A673 (cell line): ENCODE results near the gene ZNF500. TPM values are rescaled to one million over a fixed set of nuclear protein-coding genes. Genes with fewer than 3 reads are reported as not detected.

Experiments
- BruUV-seq: library from RNA; stranded (reverse); fragments of 400-500 nt; replicated peaks from 2 replicates; lab custom pipeline; 2021; lab: Mats Ljungman, UMichigan
- CTCF ChIA-PET: fragments of 300-600 bp; sonication (Branson Sonifier 250); formaldehyde crosslinking; loops from one replicate; lab custom pipeline; 2022; ENCODE audit warnings: antibody characterized with exemption; lab: Charles Lee
- POLR2A ChIA-PET: fragments of 300-600 bp; sonication (Branson Sonifier 250); formaldehyde crosslinking; loops from one replicate; lab custom pipeline; 2022; ENCODE audit warnings: antibody characterized with exemption; ENCODE audit not compliant: low non-redundant PET; lab: Charles Lee
- DNase-seq: peaks from one replicate; pipeline ENCODE4 v3.0.0-alpha.2; 2015; ENCODE audit warnings: low spot score
- H3K27ac ChIP-seq: fragments of 200-600 bp; sonication (generic); 2 replicates; pipeline ENCODE4 v1.5.1; 2016; ENCODE audit warnings: mixed run types, low read depth, mild to moderate bottlenecking, mixed read lengths, antibody characterized with exemption, low read length; ENCODE audit not compliant: poor library complexity, severe bottlenecking
- H3K27me3 ChIP-seq: fragments of 200-600 bp; sonication (generic); replicated peaks from 2 replicates; pipeline ENCODE4 v1.6.1; 2017; ENCODE audit warnings: mixed run types, low read depth, mild to moderate bottlenecking, mixed read lengths, antibody characterized with exemption, low read length; ENCODE audit not compliant: insufficient read depth, poor library complexity
- H3K36me3 ChIP-seq: fragments of 200-600 bp; sonication (generic); 2 replicates; pipeline ENCODE4 v1.6.1; 2016; ENCODE audit warnings: mixed run types, mild to moderate bottlenecking, mixed read lengths, antibody characterized with exemption, low read length; ENCODE audit not compliant: insufficient read depth, poor library complexity, severe bottlenecking
- H3K4me1 ChIP-seq: fragments of 200-600 bp; sonication (generic); 2 replicates; pipeline ENCODE4 v1.6.1; 2017; ENCODE audit warnings: mixed run types, mild to moderate bottlenecking, mixed read lengths, antibody characterized with exemption, low read length; ENCODE audit not compliant: insufficient read depth, poor library complexity, severe bottlenecking
- H3K4me3 ChIP-seq: fragments of 200-600 bp; sonication (generic); 2 replicates; pipeline ENCODE4 v1.5.1; 2016; ENCODE audit warnings: low read depth, mixed run types, mild to moderate bottlenecking, mixed read lengths, low read length; ENCODE audit not compliant: poor library complexity, severe bottlenecking
- H3K9me3 ChIP-seq: fragments of 200-600 bp; sonication (generic); 2 replicates; pipeline ENCODE4 v1.6.1; 2016; ENCODE audit warnings: mixed run types, low read depth, mild to moderate bottlenecking, mixed read lengths, antibody characterized with exemption, low read length; ENCODE audit not compliant: poor library complexity, severe bottlenecking
- CTCF ChIP-seq: fragments of 300-800, 200-600 bp; sonication (generic); conservative IDR thresholded peaks from 2 replicates; pipeline ENCODE4 v1.5.1; 2017; ENCODE audit warnings: low read depth, mild to moderate bottlenecking, antibody characterized with exemption, low read length, moderate library complexity, mixed read lengths
- EZH2 ChIP-seq: fragments of 200-600 bp; sonication (generic); IDR thresholded peaks from 2 replicates; pipeline ENCODE4 v1.6.1; 2017; ENCODE audit warnings: borderline replicate concordance, low read depth, mild to moderate bottlenecking, mixed read lengths, antibody characterized with exemption, low read length; ENCODE audit not compliant: poor library complexity, severe bottlenecking
- intact Hi-C: fragments of 100-400 bp; cut with micrococcal nuclease; formaldehyde crosslinking; loops from one replicate; pipeline ENCODE4 v1.10.0; 2022; ENCODE audit not compliant: unreplicated experiment
- total RNA-seq: library from RNA; stranded (reverse); gene quantifications from 2 replicates; pipeline ENCODE4 v1.2.3, GENCODE V29; 2021

ZNF500 gene
- total RNA-seq, 1 experiment from 2014 or later = 16.8 TPM

- Histone ChIP-seq H3K4me3 (no peak overlapping the region), H3K27ac (no peak overlapping the region), H3K4me1 (no peaks in the 10 kb centered on the region), H3K9me3 (no peaks in the 10 kb centered on the region), H3K27me3 (no peaks in the 10 kb centered on the region), H3K36me3 (peaks cover 9% of the 10 kb centered on the region)
- no TSS peak for BruUV-seq
- TF ChIP-seq CTCF (no peak), EZH2 (no peak)
- ChIA-PET CTCF (no interaction called here), POLR2A (no interaction called here)
- intact Hi-C loops = no loop called here
- DNase-seq = no peak
These were observed 52.0 kb downstream of the ZNF500 start for GRCh38 chr16:4714996-4715395.

- H3K9me3 ChIP-seq = no peaks in the 10 kb centered on the region
- CTCF ChIA-PET = no interaction called here
- H3K27me3 ChIP-seq = no peaks in the 10 kb centered on the region
- POLR2A ChIA-PET = no interaction called here
- no peaks in the 10 kb centered on the region for H3K4me1 ChIP-seq
- TF ChIP-seq CTCF (no peak), EZH2 (no peak)
- intact Hi-C loops = no loop called here
- H3K4me3 ChIP-seq = no peak overlapping the region
- BruUV-seq = no TSS peak
- peaks cover 13% of the 10 kb centered on the region for H3K36me3 ChIP-seq
- no peak for DNase-seq
- H3K27ac ChIP-seq = no peak overlapping the region
These were observed 53.1 kb downstream of the ZNF500 start for GRCh38 chr16:4713663-4714501.

- no TSS peak for BruUV-seq
- no peak overlapping the region for H3K4me3 ChIP-seq
- no peaks in the 10 kb centered on the region for H3K9me3 ChIP-seq
- H3K27ac ChIP-seq = no peak overlapping the region
- H3K27me3 ChIP-seq = no peaks in the 10 kb centered on the region
- no peak for DNase-seq
- TF ChIP-seq CTCF (no peak), EZH2 (no peak)
- ChIA-PET CTCF (no interaction called here), POLR2A (no interaction called here)
- peaks cover 17% of the 10 kb centered on the region for H3K36me3 ChIP-seq
- intact Hi-C loops = no loop called here
- H3K4me1 ChIP-seq = no peaks in the 10 kb centered on the region
These were observed 57.5 kb downstream of the ZNF500 start for GRCh38 chr16:4709481-4709880.
